HepG2 (cell line): ENCODE results near the gene ICAM5. TPM values are rescaled to one million over a fixed set of nuclear protein-coding genes. Genes with fewer than 3 reads are reported as not detected.

Experiments used
- AHR ChIP-seq: IDR thresholded peaks from 2 replicates; pipeline ENCODE4 v1.6.1; 2018; ENCODE audit warnings: missing genetic modification reagents, missing compliant biosample characterization
- ARID3A ChIP-seq: IDR thresholded peaks from 2 replicates; pipeline ENCODE4 v1.6.1; 2012; ENCODE audit warnings: low read depth, low read length, improper control_type of control experiment
- ATM ChIP-seq: fragments of 450-650 bp; IDR thresholded peaks from 2 replicates; pipeline ENCODE4 v1.7.1; 2017; ENCODE audit warnings: mild to moderate bottlenecking, borderline replicate concordance
- ELF4 ChIP-seq: sonication (generic); formaldehyde crosslinking; IDR thresholded peaks from 2 replicates; pipeline ENCODE4 v1.5.0; 2020; ENCODE audit warnings: missing genetic modification reagents, mild to moderate bottlenecking, moderate library complexity, borderline replicate concordance
- ETV6 ChIP-seq: sonication (generic); formaldehyde crosslinking; conservative IDR thresholded peaks from 2 replicates; pipeline ENCODE4 v1.4.0; 2020; ENCODE audit warnings: missing genetic modification reagents
- HDAC2 ChIP-seq: sonication (generic); formaldehyde crosslinking; IDR thresholded peaks from 2 replicates; pipeline ENCODE4 v1.4.0; 2020; ENCODE audit warnings: missing genetic modification reagents
- KDM1A ChIP-seq: IDR thresholded peaks from 2 replicates; pipeline ENCODE4 v1.6.1; 2016; ENCODE audit warnings: missing compliant biosample characterization
- MLXIP ChIP-seq: sonication (generic); formaldehyde crosslinking; IDR thresholded peaks from 2 replicates; pipeline ENCODE4 v1.9.0; 2021; ENCODE audit warnings: missing genetic modification reagents, borderline replicate concordance
- MYC ChIP-seq: sonication (generic); formaldehyde crosslinking; IDR thresholded peaks from 2 replicates; pipeline ENCODE4 v1.9.0; 2021; ENCODE audit warnings: missing genetic modification reagents, borderline replicate concordance
- PITX1 ChIP-seq: sonication (generic); formaldehyde crosslinking; IDR thresholded peaks from 2 replicates; pipeline ENCODE4 v1.5.1; 2020; ENCODE audit warnings: mild to moderate bottlenecking, missing genetic modification reagents
- POLR2AphosphoS5 ChIP-seq: IDR thresholded peaks from 2 replicates; pipeline ENCODE4 v1.6.1; 2012; ENCODE audit warnings: low read depth, low read length
- SNAPC5 ChIP-seq: sonication (generic); formaldehyde crosslinking; IDR thresholded peaks from 2 replicates; pipeline ENCODE4 v1.8.1; 2023; ENCODE audit warnings: mild to moderate bottlenecking, missing genetic modification reagents, borderline replicate concordance
- TAF15 ChIP-seq: fragments of 200-400 bp; formaldehyde crosslinking; IDR thresholded peaks from one replicate; pipeline ENCODE4 v1.6.1; 2018; ENCODE audit warnings: mild to moderate bottlenecking, low read depth, low read length; ENCODE audit not compliant: poor library complexity, severe bottlenecking
- TFDP2 ChIP-seq: sonication (generic); formaldehyde crosslinking; IDR thresholded peaks from 2 replicates; pipeline ENCODE4 v1.4.0; 2020; ENCODE audit warnings: missing genetic modification reagents
- WIZ ChIP-seq: sonication (generic); formaldehyde crosslinking; IDR thresholded peaks from 2 replicates; pipeline ENCODE4 v1.5.1; 2020; ENCODE audit warnings: mild to moderate bottlenecking, missing genetic modification reagents
- ZBTB7A ChIP-seq: sonication (generic); formaldehyde crosslinking; IDR thresholded peaks from 2 replicates; pipeline ENCODE4 v1.8.0; 2022; ENCODE audit warnings: mild to moderate bottlenecking, missing genetic modification reagents
- ZMAT3 ChIP-seq: sonication (generic); formaldehyde crosslinking; conservative IDR thresholded peaks from 2 replicates; pipeline ENCODE4 v1.7.0; 2021; ENCODE audit warnings: missing genetic modification reagents
- ZNF30 ChIP-seq: sonication (generic); formaldehyde crosslinking; IDR thresholded peaks from 2 replicates; pipeline ENCODE4 v1.5.0; 2020; ENCODE audit warnings: mild to moderate bottlenecking, missing genetic modification reagents
- ZNF34 ChIP-seq: sonication (generic); formaldehyde crosslinking; IDR thresholded peaks from 2 replicates; pipeline ENCODE4 v1.4.0; 2020; ENCODE audit warnings: mild to moderate bottlenecking, missing genetic modification reagents, borderline replicate concordance
- ZNF350 ChIP-seq: sonication (generic); formaldehyde crosslinking; IDR thresholded peaks from 2 replicates; pipeline ENCODE4 v1.4.0; 2020; ENCODE audit warnings: mild to moderate bottlenecking, low read depth, missing genetic modification reagents, borderline replicate concordance
- ZNF557 ChIP-seq: sonication (generic); formaldehyde crosslinking; IDR thresholded peaks from 2 replicates; pipeline ENCODE4 v1.4.0; 2020; ENCODE audit warnings: missing genetic modification reagents
- ZNF720 ChIP-seq: sonication (generic); formaldehyde crosslinking; IDR thresholded peaks from 2 replicates; pipeline ENCODE4 v1.4.0; 2020; ENCODE audit warnings: missing genetic modification reagents
- ZNF724P ChIP-seq: sonication (generic); formaldehyde crosslinking; IDR thresholded peaks from 2 replicates; pipeline ENCODE4 v1.8.0; 2022; ENCODE audit warnings: missing genetic modification reagents, borderline replicate concordance
- ZNF775 ChIP-seq: sonication (generic); formaldehyde crosslinking; IDR thresholded peaks from 2 replicates; pipeline ENCODE4 v1.4.0; 2020; ENCODE audit warnings: missing genetic modification reagents, mild to moderate bottlenecking, moderate library complexity, borderline replicate concordance
- polyA plus RNA-seq, 8 experiments: library from polyadenylated mRNA; depleted of rRNA in 3 of 8; stranded (reverse) in 7 of 8; unstranded in 1 of 8; fragments of >200 nt; fragmentation: Illumina TruSeq in 4 of 8; extraction: Trizol in 4 of 8; gene quantifications; 2 replicates each; pipeline versions ENCODE4 v1.2.1 to v1.2.3, GENCODE V29; 2011 to 2016; ENCODE audit warnings: low read depth in 4 of 8, missing spikeins in 1 of 8, mixed read lengths in 1 of 8; ENCODE audit not compliant: insufficient read depth in 1 of 8
- total RNA-seq, 5 experiments: library from RNA; depleted of rRNA; stranded (reverse); fragments of >200 nt; fragmentation: Illumina TruSeq; extraction: Trizol; gene quantifications; 2 replicates each; pipeline ENCODE4 v1.2.3, GENCODE V29; 2016; ENCODE audit warnings: low read depth in 1 of 5

ICAM5 gene
- total and polyA plus RNA-seq, 2 of the 13 experiments (the other 11 are each of a cell fraction or from before 2014, with no cell fraction given): 0.46 to 1.6 TPM

- TF ChIP-seq ARID3A: no peak
- no peak for TF ChIP-seq ETV6 (CRISPR knock-in tag)
- TF ChIP-seq ZNF775: peak; percentile 16; the same call in 1 of the 2 replicates
- 0 out of 2 replicates have a peak, but pooled peaks have one; percentile 45 for TF ChIP-seq TFDP2 (CRISPR knock-in tag)
- TF ChIP-seq ZNF350 (CRISPR knock-in tag): 0 out of 2 replicates have a peak, but pooled peaks have one; percentile 15
- TF ChIP-seq ATM: no peak
- no peak for TF ChIP-seq POLR2AphosphoS5
- TF ChIP-seq ZNF720: no peak
- TF ChIP-seq KDM1A (CRISPR knock-in tag): 0 out of 2 replicates have a peak, but pooled peaks have one; percentile 12
- TF ChIP-seq ZNF34 (CRISPR knock-in tag): no peak
- no peak for TF ChIP-seq SNAPC5 (CRISPR knock-in tag)
- TF ChIP-seq ZMAT3 (CRISPR knock-in tag): no peak
- peak; percentile 69; the same call in 1 of the 2 replicates for TF ChIP-seq MYC
- TF ChIP-seq WIZ (CRISPR knock-in tag): no peak
- TF ChIP-seq AHR (CRISPR knock-in tag): 0 out of 2 replicates have a peak, but pooled peaks have one; percentile 29
- TF ChIP-seq ZNF30 (CRISPR knock-in tag): no peak
- 0 out of 2 replicates have a peak, but pooled peaks have one; percentile 50 for TF ChIP-seq PITX1 (CRISPR knock-in tag)
- peak; percentile 65; the same call in 1 of the 2 replicates for TF ChIP-seq ZBTB7A (CRISPR knock-in tag)
- TF ChIP-seq HDAC2: peak; percentile 66; the same call in 1 of the 2 replicates
- TF ChIP-seq ZNF557 (CRISPR knock-in tag): no peak
- TF ChIP-seq TAF15: no peak
- TF ChIP-seq ELF4 (CRISPR knock-in tag): no peak
- TF ChIP-seq MLXIP: no peak
- TF ChIP-seq ZNF724P: 0 out of 2 replicates have a peak, but pooled peaks have one; percentile 50
These were observed 20.2 kb upstream of the ICAM5 start (continued) for GRCh38 chr19:10269333-10270179.
